Activated CD8-positive, alpha-beta T cell treated with anti-CD3 and anti-CD28 coated beads for 36 hours (primary cell): ENCODE results near the gene PFN2. TPM values are rescaled to one million over a fixed set of nuclear protein-coding genes. Genes with fewer than 3 reads are reported as not detected.
A peak's percentile ranks its signal among the peaks of the same experiment; 100 is the strongest.

Experiments used
- ATAC-seq: fragments of 200-7000 bp; cut with Tn5 transposase; one replicate; pipeline ENCODE4 v1.10.0; 2021; ENCODE audit warnings: mild to moderate bottlenecking, moderate library complexity
- CTCF ChIA-PET: fragments of 350-600 bp; sonication (Branson Sonifier 250); formaldehyde crosslinking; loops from one replicate; lab custom pipeline; 2021; ENCODE audit warnings: antibody characterized with exemption; lab: Charles Lee
- POLR2A ChIA-PET: fragments of 350-600 bp; sonication (Branson Sonifier 250); formaldehyde crosslinking; loops from one replicate; lab custom pipeline; 2021; ENCODE audit warnings: antibody characterized with exemption; lab: Charles Lee
- DNase-seq: peaks from one replicate; pipeline ENCODE4 v3.0.0-alpha.2; 2020
- H3K27ac Mint-ChIP-seq: one replicate; pipeline ENCODE4 v1.8.0; 2021; ENCODE audit warnings: mild to moderate bottlenecking, mixed read lengths
- H3K27me3 Mint-ChIP-seq: one replicate; pipeline ENCODE4 v1.8.0; 2021; ENCODE audit warnings: mixed read lengths
- H3K36me3 Mint-ChIP-seq: one replicate; pipeline ENCODE4 v1.8.0; 2021; ENCODE audit warnings: low read depth, mixed read lengths
- H3K4me1 Mint-ChIP-seq: one replicate; pipeline ENCODE4 v1.8.0; 2021; ENCODE audit warnings: low read depth, mixed read lengths
- H3K4me3 Mint-ChIP-seq: one replicate; pipeline ENCODE4 v1.8.0; 2021; ENCODE audit warnings: mild to moderate bottlenecking, moderate library complexity, mixed read lengths
- H3K9me3 Mint-ChIP-seq: one replicate; pipeline ENCODE4 v1.8.0; 2021; ENCODE audit warnings: mixed read lengths
- intact Hi-C: fragments of 100-400 bp; cut with micrococcal nuclease; formaldehyde crosslinking; loops from one replicate; pipeline ENCODE4 v1.10.0; 2022
- total RNA-seq, 2 experiments: library from RNA; stranded (reverse); gene quantifications; one replicate each; pipeline ENCODE4 v1.2.3, GENCODE V29; 2021
- TF ChIP-seq, protein P1 (sequence below): fragments of 200-600 bp; IDR thresholded peaks from one replicate; pipeline ENCODE4 v1.8.0; 2022; ENCODE audit warnings: antibody characterized with exemption, mild to moderate bottlenecking

PFN2 gene
- total RNA-seq, 2 experiments from 2014 or later: 4.2 to 4.7 TPM

DNA sequence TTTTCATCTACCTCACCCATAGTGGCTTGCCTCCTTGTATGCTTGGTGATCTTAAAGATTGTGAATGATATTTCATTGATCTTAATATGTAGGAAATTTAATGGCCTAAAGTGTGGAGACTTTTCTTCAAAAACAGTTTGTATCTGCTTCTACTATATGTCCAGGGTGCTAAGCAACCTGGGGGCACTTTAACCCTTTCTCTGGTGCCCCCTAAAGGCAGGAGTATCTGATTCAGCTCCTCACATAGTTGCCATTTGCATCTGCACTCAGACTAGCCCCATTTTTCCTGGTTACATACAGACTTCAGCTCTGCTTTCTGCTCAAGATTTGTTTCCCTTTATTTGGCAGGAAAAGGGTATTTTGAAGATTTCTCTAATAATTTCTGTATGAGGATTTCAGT lies 5.2 kb upstream of the PFN2 start:
- ChIA-PET POLR2A (no interaction called here), CTCF (interaction anchor here (1.0 to 1.7 kb wide), 4 partner anchors 14 to 245 kb away, joined by 3 to 9 read pairs (median 4); no protein-coding TSS in a partner anchor)
- Mint-ChIP-seq H3K27ac (no peak overlapping the region), H3K4me1 (peaks cover 8% of the 10 kb centered on the region), H3K36me3 (no peaks in the 10 kb centered on the region), H3K4me3 (no peak overlapping the region), H3K9me3 (no peaks in the 10 kb centered on the region), H3K27me3 (peaks cover 29% of the 10 kb centered on the region)
- ATAC-seq (peak; percentile 52), DNase-seq (peak; percentile 16)
- TF ChIP-seq, protein P1, sequence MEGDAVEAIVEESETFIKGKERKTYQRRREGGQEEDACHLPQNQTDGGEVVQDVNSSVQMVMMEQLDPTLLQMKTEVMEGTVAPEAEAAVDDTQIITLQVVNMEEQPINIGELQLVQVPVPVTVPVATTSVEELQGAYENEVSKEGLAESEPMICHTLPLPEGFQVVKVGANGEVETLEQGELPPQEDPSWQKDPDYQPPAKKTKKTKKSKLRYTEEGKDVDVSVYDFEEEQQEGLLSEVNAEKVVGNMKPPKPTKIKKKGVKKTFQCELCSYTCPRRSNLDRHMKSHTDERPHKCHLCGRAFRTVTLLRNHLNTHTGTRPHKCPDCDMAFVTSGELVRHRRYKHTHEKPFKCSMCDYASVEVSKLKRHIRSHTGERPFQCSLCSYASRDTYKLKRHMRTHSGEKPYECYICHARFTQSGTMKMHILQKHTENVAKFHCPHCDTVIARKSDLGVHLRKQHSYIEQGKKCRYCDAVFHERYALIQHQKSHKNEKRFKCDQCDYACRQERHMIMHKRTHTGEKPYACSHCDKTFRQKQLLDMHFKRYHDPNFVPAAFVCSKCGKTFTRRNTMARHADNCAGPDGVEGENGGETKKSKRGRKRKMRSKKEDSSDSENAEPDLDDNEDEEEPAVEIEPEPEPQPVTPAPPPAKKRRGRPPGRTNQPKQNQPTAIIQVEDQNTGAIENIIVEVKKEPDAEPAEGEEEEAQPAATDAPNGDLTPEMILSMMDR: peak; percentile 52
- intact Hi-C loops: no loop called here

DNA sequence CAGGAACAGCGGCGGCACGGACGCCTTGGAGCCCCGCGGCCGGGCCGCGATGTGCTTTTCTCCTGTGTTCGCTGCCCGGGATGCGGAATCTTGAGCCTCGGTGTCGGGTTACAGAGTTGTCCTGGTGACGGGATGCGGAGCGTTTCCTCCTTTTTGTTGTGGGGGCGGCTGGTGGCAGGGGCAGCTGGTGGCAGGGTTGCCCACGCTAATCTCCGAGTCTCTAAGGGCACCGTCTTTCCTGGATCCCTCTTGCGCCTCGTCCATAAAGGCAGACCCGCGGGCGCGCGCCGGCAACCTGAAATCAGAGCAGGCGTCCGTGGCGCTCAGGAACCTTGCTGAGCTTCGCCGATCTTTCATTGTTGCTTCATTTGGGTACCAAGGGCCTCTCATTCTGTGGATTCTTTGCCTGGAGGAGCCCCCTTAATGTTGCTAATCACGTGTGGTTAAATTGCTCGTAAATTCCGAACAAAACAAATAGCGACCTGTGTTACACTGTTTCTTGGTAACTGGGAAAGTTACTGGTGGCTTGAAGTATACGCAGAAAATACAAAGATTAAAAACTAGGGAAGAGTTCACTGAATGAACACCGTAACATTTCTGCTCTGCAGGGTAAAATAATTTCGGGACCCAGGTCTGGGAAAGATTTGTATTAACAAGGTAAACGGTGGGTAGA lies 844 bp upstream of the PFN2 start:
- ChIA-PET POLR2A (interaction anchor here (0.6 to 0.9 kb wide), 2 partner anchors 21 to 462 kb away, joined by 3 read pairs; no protein-coding TSS in a partner anchor), CTCF (interaction anchor here (0.9 kb wide), 2 partner anchors 10 to 249 kb away, joined by 3 to 5 read pairs; no protein-coding TSS in a partner anchor)
- ATAC-seq (peak; percentile 5), DNase-seq (peak; percentile 49)
- H3K27me3 Mint-ChIP-seq: peaks cover 25% of the 10 kb centered on the region
- peaks cover 16% of the 10 kb centered on the region for H3K4me1 Mint-ChIP-seq
- H3K36me3 Mint-ChIP-seq: no peaks in the 10 kb centered on the region
- H3K27ac Mint-ChIP-seq: peak overlapping the region; percentile 67
- TF ChIP-seq, protein P1: no peak
- peak overlapping the region; percentile 84 for H3K4me3 Mint-ChIP-seq
- intact Hi-C loops: no loop called here
- H3K9me3 Mint-ChIP-seq: no peaks in the 10 kb centered on the region

DNA sequence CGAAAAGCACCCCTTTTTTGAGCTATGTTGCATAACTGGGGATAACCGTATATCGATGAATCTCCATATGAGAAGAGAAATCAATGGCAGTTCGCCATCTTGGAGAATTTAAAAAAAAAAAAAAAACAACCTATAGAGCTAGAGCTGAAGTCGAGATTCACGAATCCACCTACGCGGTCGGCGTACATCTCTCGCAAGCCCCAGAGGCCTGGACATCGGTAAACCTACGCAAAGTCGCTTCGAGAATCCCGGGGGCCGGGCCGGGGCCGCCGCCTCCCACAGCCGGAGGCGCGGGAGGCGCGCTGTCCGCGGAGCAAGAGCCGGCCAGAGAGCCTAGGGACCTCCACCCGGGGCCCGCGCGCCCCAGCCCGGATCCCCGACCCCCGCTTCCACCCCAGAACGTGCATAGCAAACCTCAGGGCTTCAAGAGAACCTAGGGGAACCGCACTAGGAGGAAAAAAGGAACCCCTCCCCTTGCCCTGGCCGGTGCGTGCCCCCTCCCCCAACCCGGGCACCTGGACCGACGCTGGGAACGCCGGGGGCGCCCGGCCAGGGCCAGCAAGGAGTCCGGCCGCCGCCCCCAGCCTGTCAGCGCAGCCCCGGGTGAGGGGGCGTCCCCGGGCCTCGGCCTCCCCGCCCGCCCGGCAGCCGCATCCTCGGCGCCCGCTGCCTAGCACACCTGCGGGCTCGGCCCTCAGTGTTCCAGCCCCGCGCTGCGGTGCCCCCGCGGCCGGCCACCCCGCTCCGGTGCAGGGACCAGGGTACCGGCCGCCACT lies 567 bp downstream of the PFN2 start:
- CTCF ChIA-PET: interaction anchor here (0.7 to 4.8 kb wide), 5 partner anchors 208 to 250 kb away, joined by 3 to 56 read pairs (median 3); no protein-coding TSS in a partner anchor
- POLR2A ChIA-PET: interaction anchor here (0.8 to 0.9 kb wide), 2 partner anchors 20 to 214 kb away, joined by 3 read pairs; no protein-coding TSS in a partner anchor
- peak overlapping the region; percentile 84 for H3K4me3 Mint-ChIP-seq
- ATAC-seq (peak; percentile 74), DNase-seq (peak; percentile 89)
- peaks cover 18% of the 10 kb centered on the region for H3K27me3 Mint-ChIP-seq
- TF ChIP-seq, protein P1: no peak
- no peaks in the 10 kb centered on the region for H3K36me3 Mint-ChIP-seq
- intact Hi-C loops: loop anchor here (5.0 to 10.0 kb wide), 2 partner anchors 212 to 525 kb away; no protein-coding TSS in a partner anchor
- H3K4me1 Mint-ChIP-seq: peaks cover 16% of the 10 kb centered on the region
- no peaks in the 10 kb centered on the region for H3K9me3 Mint-ChIP-seq
- H3K27ac Mint-ChIP-seq: peak overlapping the region; percentile 59

DNA sequence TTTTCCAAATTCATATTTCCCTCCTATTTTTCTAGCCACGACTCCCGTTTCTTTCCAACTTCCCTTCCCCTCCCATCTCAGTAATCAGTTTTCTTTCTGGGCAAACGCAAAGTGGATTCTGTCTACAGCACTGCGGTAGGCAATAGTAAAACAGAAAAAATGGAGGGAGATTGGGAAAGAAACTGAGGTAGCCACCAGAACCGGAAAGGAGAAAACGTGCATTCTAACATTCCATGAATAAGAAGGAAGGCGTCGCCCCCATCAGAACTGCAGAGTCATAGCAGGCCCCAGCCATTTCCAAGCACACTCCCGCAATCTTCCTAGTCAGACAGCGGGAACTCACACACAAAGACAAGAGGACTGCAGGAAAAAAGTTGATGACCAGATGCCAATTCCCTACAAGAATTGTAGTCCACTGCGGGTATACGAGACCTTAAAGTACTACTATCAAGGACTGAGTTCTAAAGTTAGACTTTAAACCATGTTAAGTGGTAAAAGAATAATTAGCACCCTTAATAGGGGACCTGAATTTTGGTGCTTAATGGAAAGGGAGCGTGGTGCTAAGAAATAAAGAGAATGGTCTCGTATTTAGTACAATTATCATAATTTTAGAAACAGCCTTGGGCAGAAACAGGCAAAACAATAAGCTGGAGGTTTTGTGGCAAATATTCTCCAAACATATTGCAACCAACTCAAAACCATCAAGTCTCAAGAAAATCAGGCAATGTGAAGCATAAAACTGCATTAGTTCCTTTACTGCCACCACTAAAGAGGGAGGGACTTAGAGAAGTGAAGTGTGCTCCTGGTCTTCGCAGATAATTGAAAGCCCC lies 1.4 kb downstream of the PFN2 start:
- peak overlapping the region; percentile 79 for H3K4me3 Mint-ChIP-seq
- intact Hi-C loops: loop anchor here (5.0 to 10.0 kb wide), 2 partner anchors 213 to 525 kb away; no protein-coding TSS in a partner anchor
- TF ChIP-seq, protein P1: no peak
- CTCF ChIA-PET: interaction anchor here (0.7 to 4.8 kb wide), 5 partner anchors 209 to 251 kb away, joined by 3 to 56 read pairs (median 3); no protein-coding TSS in a partner anchor
- H3K4me1 Mint-ChIP-seq: peaks cover 16% of the 10 kb centered on the region
- DNase-seq: no peak
- POLR2A ChIA-PET: interaction anchor here (0.8 kb wide), 1 partner anchor 214 kb away, joined by 3 read pairs; no protein-coding TSS in a partner anchor
- peak overlapping the region; percentile 59 for H3K27ac Mint-ChIP-seq
- no peak for ATAC-seq
- no peaks in the 10 kb centered on the region for H3K9me3 Mint-ChIP-seq
- H3K36me3 Mint-ChIP-seq: no peaks in the 10 kb centered on the region
- H3K27me3 Mint-ChIP-seq: peaks cover 16% of the 10 kb centered on the region
